DOHH2 (cell line): Measurements from ENCODE around the gene SCTR.

Experiments
- EZH2phosphoT487 ChIP-seq: fragments of 200-600 bp; sonication (generic); IDR thresholded peaks from 2 replicates; pipeline ENCODE4 v1.6.1; 2017; ENCODE audit warnings: borderline replicate concordance, mild to moderate bottlenecking, antibody characterized with exemption, low read length, moderate library complexity, mixed read lengths
- TF ChIP-seq, protein P1 (sequence below): fragments of 200-600 bp; sonication (generic); IDR thresholded peaks from one replicate; pipeline ENCODE4 v1.5.1; 2014; ENCODE audit warnings: antibody characterized with exemption, mild to moderate bottlenecking, low read depth, low read length; ENCODE audit not compliant: poor library complexity, severe bottlenecking

DNA sequence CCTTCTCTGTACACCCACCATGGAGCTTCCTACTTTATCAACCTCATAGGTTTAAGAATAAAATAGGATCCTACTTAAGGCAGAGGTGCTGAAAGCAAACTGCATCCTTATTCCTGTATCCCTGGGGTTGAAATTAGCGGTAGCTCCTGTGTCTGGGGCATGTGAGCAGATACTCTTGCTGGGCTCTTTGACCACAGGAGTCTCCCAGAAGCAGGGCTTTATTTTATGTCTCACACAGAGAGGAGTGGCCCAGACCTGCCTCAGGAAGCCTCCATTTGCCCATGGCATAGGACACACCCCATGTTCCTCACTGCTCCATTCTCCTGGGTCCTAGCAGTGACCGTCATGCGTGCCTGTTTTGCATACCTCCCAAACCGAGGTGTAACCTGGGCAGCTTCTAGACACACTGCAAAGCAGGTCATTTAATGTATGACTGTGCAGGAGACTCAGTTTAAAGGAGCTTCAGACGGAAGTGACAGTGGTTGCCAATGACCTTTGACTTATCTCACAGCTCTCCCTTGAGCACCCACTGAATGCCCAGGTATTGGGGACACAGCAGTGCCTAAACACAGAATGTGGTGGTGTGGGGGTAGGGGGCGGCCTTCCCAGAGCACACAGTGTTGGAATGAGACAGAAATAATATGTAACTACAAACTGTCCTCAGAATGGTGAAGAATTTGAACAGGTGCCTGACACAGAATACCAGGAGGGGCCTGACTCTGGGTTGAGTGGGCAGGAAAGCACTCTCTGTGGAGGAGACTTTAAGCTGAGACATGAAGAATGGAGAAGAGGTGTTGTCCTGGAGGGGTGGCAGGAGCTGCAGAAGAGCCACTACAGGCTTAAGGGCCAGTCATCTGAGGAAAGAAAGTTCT is 89.0 kb downstream of the SCTR start:
- TF ChIP-seq, protein P1, sequence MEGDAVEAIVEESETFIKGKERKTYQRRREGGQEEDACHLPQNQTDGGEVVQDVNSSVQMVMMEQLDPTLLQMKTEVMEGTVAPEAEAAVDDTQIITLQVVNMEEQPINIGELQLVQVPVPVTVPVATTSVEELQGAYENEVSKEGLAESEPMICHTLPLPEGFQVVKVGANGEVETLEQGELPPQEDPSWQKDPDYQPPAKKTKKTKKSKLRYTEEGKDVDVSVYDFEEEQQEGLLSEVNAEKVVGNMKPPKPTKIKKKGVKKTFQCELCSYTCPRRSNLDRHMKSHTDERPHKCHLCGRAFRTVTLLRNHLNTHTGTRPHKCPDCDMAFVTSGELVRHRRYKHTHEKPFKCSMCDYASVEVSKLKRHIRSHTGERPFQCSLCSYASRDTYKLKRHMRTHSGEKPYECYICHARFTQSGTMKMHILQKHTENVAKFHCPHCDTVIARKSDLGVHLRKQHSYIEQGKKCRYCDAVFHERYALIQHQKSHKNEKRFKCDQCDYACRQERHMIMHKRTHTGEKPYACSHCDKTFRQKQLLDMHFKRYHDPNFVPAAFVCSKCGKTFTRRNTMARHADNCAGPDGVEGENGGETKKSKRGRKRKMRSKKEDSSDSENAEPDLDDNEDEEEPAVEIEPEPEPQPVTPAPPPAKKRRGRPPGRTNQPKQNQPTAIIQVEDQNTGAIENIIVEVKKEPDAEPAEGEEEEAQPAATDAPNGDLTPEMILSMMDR, result no peak
- no peak for TF ChIP-seq EZH2phosphoT487
